SU-DHL-6 (cell line): ENCODE data around the gene TRIM2.

Experiments
- H2AFZ ChIP-seq: fragments of 200-600 bp; sonication (generic); 2 replicates; pipeline ENCODE4 v1.6.1; 2014; ENCODE audit warnings: low read depth, mild to moderate bottlenecking, moderate library complexity, mixed read lengths, antibody characterized with exemption, low read length; ENCODE audit not compliant: severe bottlenecking
- H3F3A ChIP-seq: fragments of 200-600 bp; shearing (Covaris generic); 2 replicates; pipeline ENCODE4 v1.6.0; 2016; ENCODE audit warnings: antibody characterized with exemption, mild to moderate bottlenecking; ENCODE audit not compliant: insufficient read depth
- H3K27ac ChIP-seq: fragments of 200-600 bp; sonication (generic); 2 replicates; pipeline ENCODE4 v1.5.1; 2016; ENCODE audit warnings: low read depth, mild to moderate bottlenecking, low read length, moderate library complexity, mixed read lengths
- H3K27me3 ChIP-seq: fragments of 200-600 bp; sonication (generic), shearing (Covaris generic); 2 replicates; pipeline ENCODE4 v1.6.0; 2014; ENCODE audit warnings: mild to moderate bottlenecking, low read length
- H3K36me3 ChIP-seq: fragments of 200-600 bp; sonication (generic); 2 replicates; pipeline ENCODE4 v1.6.1; 2014; ENCODE audit warnings: mild to moderate bottlenecking, low read length, mixed read lengths
- H3K4me2 ChIP-seq: fragments of 300-600, 200-600 bp; shearing (Covaris generic), sonication (generic); 2 replicates; pipeline ENCODE4 v1.6.0; 2014; ENCODE audit warnings: low read length, low read depth, mild to moderate bottlenecking; ENCODE audit not compliant: poor library complexity, severe bottlenecking
- H3K4me3 ChIP-seq: fragments of 200-600 bp; sonication (generic); 2 replicates; pipeline ENCODE4 v1.5.1; 2014; ENCODE audit warnings: antibody characterized with exemption, low read length, mild to moderate bottlenecking, mixed read lengths; ENCODE audit not compliant: insufficient read depth, poor library complexity, severe bottlenecking
- H3K79me2 ChIP-seq: fragments of 200-600 bp; sonication (generic); 2 replicates; pipeline ENCODE4 v1.6.1; 2014; ENCODE audit warnings: mild to moderate bottlenecking, low read length, moderate library complexity; ENCODE audit not compliant: insufficient read depth
- H3K9ac ChIP-seq: fragments of 200-600 bp; sonication (generic); 2 replicates; pipeline ENCODE4 v1.7.0; 2014; ENCODE audit warnings: mild to moderate bottlenecking, low read length
- H3K9me2 ChIP-seq: fragments of 200-600 bp; sonication (generic); replicated peaks from 2 replicates; pipeline ENCODE4 v1.6.1; 2014; ENCODE audit warnings: low read length; ENCODE audit not compliant: insufficient read depth
- H3K9me3 ChIP-seq: fragments of 200-600 bp; sonication (generic); 2 replicates; pipeline ENCODE4 v1.6.1; 2014; ENCODE audit warnings: low read length, mixed read lengths; ENCODE audit not compliant: insufficient read depth
- H4K20me1 ChIP-seq: fragments of 200-600 bp; sonication (generic); 2 replicates; pipeline ENCODE4 v1.6.1; 2014; ENCODE audit warnings: low read depth, mild to moderate bottlenecking, antibody characterized with exemption, low read length, moderate library complexity, mixed read lengths
- CTCF ChIP-seq: fragments of 200-600 bp; sonication (generic); IDR thresholded peaks from one replicate; pipeline ENCODE4 v1.5.1; 2017; ENCODE audit warnings: antibody characterized with exemption, mild to moderate bottlenecking, low read length, moderate library complexity; ENCODE audit not compliant: insufficient read depth, poor library complexity, severe bottlenecking
- EZH2phosphoT487 ChIP-seq: fragments of 200-600 bp; sonication (generic), shearing (Covaris generic); conservative IDR thresholded peaks from 2 replicates; pipeline ENCODE4 v1.6.1; 2018; ENCODE audit warnings: mild to moderate bottlenecking, antibody characterized with exemption, low read length, moderate library complexity, mixed read lengths

The TRIM2 gene

GRCh38 chr4:153270361-153270760 lies 66.1 kb downstream of the TRIM2 start:
- Histone ChIP-seq H3K4me3 (no peak overlapping the region), H3K9ac (no peak overlapping the region), H3K36me3 (no peaks in the 10 kb centered on the region), H3F3A (no peaks in the 10 kb centered on the region), H3K79me2 (no peaks in the 10 kb centered on the region), H3K27ac (no peak overlapping the region), H3K4me2 (no peak overlapping the region), H3K9me3 (no peaks in the 10 kb centered on the region), H3K9me2 (no peaks in the 10 kb centered on the region), H2AFZ (no peak overlapping the region), H3K27me3 (no peaks in the 10 kb centered on the region), H4K20me1 (no peaks in the 10 kb centered on the region)
- TF ChIP-seq EZH2phosphoT487 (no peak), CTCF (no peak)

GRCh38 chr4:153271820-153272219 lies 67.6 kb downstream of the TRIM2 start:
- no peaks in the 10 kb centered on the region for H3F3A ChIP-seq
- H3K4me3 ChIP-seq, result no peak overlapping the region
- H3K4me2 ChIP-seq, result no peak overlapping the region
- no peaks in the 10 kb centered on the region for H3K79me2 ChIP-seq
- no peaks in the 10 kb centered on the region for H3K36me3 ChIP-seq
- H3K9me2 ChIP-seq, result no peaks in the 10 kb centered on the region
- H3K9me3 ChIP-seq, result no peaks in the 10 kb centered on the region
- no peak for TF ChIP-seq CTCF
- H3K27me3 ChIP-seq, result no peaks in the 10 kb centered on the region
- no peak overlapping the region for H2AFZ ChIP-seq
- no peak overlapping the region for H3K9ac ChIP-seq
- H3K27ac ChIP-seq, result no peak overlapping the region
- H4K20me1 ChIP-seq, result no peaks in the 10 kb centered on the region

GRCh38 chr4:153273751-153274150 lies 69.5 kb downstream of the TRIM2 start:
- Histone ChIP-seq H2AFZ (no peak overlapping the region), H3K4me3 (no peak overlapping the region), H3K9ac (no peak overlapping the region), H3K9me2 (no peaks in the 10 kb centered on the region), H3F3A (no peaks in the 10 kb centered on the region), H3K79me2 (no peaks in the 10 kb centered on the region), H3K27ac (no peak overlapping the region), H3K4me2 (no peak overlapping the region), H3K36me3 (no peaks in the 10 kb centered on the region), H3K9me3 (no peaks in the 10 kb centered on the region), H3K27me3 (no peaks in the 10 kb centered on the region), H4K20me1 (no peaks in the 10 kb centered on the region)
- TF ChIP-seq CTCF (no peak), EZH2phosphoT487 (no peak)

GRCh38 chr4:153274967-153275366 lies 70.7 kb downstream of the TRIM2 start:
- H3K4me2 ChIP-seq, result no peak overlapping the region
- no peak overlapping the region for H2AFZ ChIP-seq
- no peak overlapping the region for H3K9ac ChIP-seq

More at GRCh38 chr4:153274967-153275366, 70.7 kb downstream of the TRIM2 start:
- no peaks in the 10 kb centered on the region for H3K79me2 ChIP-seq
- H3K9me2 ChIP-seq, result no peaks in the 10 kb centered on the region
- no peaks in the 10 kb centered on the region for H4K20me1 ChIP-seq
- H3K9me3 ChIP-seq, result no peaks in the 10 kb centered on the region
- H3K27me3 ChIP-seq, result no peaks in the 10 kb centered on the region
- TF ChIP-seq CTCF, result no peak
- no peaks in the 10 kb centered on the region for H3F3A ChIP-seq
- no peak overlapping the region for H3K4me3 ChIP-seq
- H3K27ac ChIP-seq, result no peak overlapping the region
- H3K36me3 ChIP-seq, result no peaks in the 10 kb centered on the region
